Stimulated activated naive CD8-positive, alpha-beta T cell treated with anti-CD3 and anti-CD28 coated beads, Interleukin-15, amount 100 ng/mL, for 72 hours (primary cell): ENCODE measurements around the gene ZNF581.

ENCODE experiments used
- ATAC-seq: fragments of 150-1000 bp; cut with Tn5 transposase; 2 replicates; pipeline ENCODE4 v1.10.0; 2021; ENCODE audit warnings: mild to moderate bottlenecking, moderate library complexity
- DNase-seq, 2 donors: peaks; one replicate each; pipeline ENCODE4 v3.0.0; 2021 to 2022
- H3K27ac Mint-ChIP-seq, 2 donors: one replicate each; pipeline ENCODE4 v1.8.0; 2022; ENCODE audit warnings: mild to moderate bottlenecking in 2 of 2, mixed read lengths in 2 of 2, moderate library complexity in 2 of 2
- H3K27me3 Mint-ChIP-seq: one replicate; pipeline ENCODE4 v1.8.0; 2022; ENCODE audit warnings: mixed read lengths
- H3K4me1 Mint-ChIP-seq: one replicate; pipeline ENCODE4 v1.8.0; 2022; ENCODE audit warnings: mild to moderate bottlenecking, mixed read lengths
- H3K4me3 Mint-ChIP-seq, 2 donors: one replicate each; pipeline ENCODE4 v1.8.0; 2022; ENCODE audit warnings: mild to moderate bottlenecking in 2 of 2, mixed read lengths in 2 of 2, moderate library complexity in 1 of 2
- H3K9me3 Mint-ChIP-seq, 2 donors: one replicate each; pipeline ENCODE4 v1.8.0; 2022; ENCODE audit warnings: mixed read lengths in 2 of 2

Gene ZNF581

DNA sequence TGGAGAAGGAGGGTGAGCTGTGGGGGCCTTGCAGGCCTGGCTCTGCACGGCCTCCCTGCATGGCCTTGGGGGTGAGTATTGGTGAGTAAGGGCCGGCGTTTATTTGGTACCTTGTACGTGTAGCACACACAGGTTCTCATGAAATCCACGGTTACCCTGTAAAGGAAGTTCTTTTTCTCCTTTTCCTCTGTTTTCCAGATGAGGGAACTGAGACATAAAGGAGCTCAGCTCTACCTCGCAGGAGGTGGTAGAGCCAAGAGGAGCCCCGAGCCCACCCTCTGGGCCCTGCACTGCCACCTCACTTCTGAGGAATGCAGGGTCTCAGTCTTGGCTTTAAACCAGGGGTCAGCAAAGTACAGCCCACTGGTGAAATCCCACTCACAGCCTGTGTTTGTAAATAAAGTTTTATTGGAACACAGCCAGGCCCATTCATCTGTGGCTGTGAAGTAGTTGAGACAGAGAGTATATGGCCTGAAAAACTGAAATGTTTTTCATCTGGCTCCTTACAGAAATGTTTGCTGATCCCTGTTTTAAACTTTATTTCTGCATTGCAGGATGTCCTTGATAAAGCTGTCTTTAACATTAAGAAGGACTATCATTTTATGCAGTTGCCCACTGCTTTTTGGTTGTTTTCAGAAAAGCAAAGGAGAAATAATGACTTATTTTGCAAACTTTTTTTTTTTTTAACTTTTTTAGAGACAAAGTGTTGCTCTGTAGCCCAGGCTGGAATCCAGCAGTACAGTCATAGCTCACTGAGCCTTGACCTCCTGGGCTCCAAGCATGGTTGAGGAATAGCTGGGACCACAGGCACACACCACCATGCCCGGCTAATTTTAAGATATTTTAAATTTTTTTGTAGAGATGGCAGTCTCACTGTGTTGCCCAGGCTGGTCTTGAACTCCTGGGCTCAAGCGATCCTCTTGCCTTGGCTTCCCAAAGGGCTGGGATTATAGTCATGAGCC is 38.0 kb downstream of the ZNF581 start:
- H3K4me3 Mint-ChIP-seq: no peak overlapping the region
- H3K4me1 Mint-ChIP-seq: peaks cover 55% of the 10 kb centered on the region
- H3K27ac Mint-ChIP-seq: peak overlapping the region in 1 of 2 donors; percentile 34
- ATAC-seq (no peak), DNase-seq (no peak)
- H3K9me3 Mint-ChIP-seq: no peaks in the 10 kb centered on the region
- H3K27me3 Mint-ChIP-seq: no peaks in the 10 kb centered on the region

DNA sequence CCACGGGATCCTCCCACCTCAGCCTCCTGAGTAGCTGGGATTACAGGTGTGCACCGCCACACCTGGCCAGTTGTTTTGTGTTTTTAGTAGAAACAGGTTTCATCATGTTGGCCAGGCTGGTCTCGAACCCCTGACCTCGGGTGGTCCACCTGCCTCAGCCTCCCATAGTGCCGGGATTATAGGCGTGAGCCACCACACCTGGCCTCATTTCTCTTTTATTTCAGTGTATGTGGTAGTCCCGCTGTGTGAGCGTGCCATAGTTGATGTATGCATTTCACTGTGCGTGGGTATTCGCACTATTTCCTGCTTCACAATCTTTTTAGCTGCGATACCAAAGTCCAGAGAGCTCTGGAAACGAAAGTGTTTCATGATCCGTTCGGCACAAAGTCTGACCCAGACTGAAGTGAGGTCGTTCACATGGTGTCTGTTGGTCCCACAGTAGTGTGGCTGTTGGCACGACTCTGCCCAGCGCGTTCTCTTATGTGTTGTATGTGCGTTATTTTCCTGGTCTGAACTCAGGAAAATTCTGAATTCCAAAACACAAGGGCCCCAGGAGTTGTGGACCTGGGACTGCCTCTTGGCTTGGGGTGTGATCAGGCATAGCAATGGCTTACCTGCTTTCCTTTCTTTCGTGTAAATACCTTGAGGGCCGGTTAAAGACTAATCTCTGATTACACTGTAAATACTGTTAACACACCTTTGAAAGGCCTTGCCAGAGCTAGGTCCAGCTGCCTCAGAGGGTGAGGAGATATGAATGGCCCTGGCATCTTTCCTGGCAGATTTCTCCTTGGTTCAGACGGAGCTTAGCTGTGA is 40.2 kb downstream of the ZNF581 start:
- H3K9me3 Mint-ChIP-seq: no peaks in the 10 kb centered on the region
- H3K27ac Mint-ChIP-seq: no peak overlapping the region
- H3K27me3 Mint-ChIP-seq: no peaks in the 10 kb centered on the region
- no peak for ATAC-seq
- peaks cover 35% of the 10 kb centered on the region for H3K4me1 Mint-ChIP-seq
- no peak overlapping the region for H3K4me3 Mint-ChIP-seq
- DNase-seq: no peak

DNA sequence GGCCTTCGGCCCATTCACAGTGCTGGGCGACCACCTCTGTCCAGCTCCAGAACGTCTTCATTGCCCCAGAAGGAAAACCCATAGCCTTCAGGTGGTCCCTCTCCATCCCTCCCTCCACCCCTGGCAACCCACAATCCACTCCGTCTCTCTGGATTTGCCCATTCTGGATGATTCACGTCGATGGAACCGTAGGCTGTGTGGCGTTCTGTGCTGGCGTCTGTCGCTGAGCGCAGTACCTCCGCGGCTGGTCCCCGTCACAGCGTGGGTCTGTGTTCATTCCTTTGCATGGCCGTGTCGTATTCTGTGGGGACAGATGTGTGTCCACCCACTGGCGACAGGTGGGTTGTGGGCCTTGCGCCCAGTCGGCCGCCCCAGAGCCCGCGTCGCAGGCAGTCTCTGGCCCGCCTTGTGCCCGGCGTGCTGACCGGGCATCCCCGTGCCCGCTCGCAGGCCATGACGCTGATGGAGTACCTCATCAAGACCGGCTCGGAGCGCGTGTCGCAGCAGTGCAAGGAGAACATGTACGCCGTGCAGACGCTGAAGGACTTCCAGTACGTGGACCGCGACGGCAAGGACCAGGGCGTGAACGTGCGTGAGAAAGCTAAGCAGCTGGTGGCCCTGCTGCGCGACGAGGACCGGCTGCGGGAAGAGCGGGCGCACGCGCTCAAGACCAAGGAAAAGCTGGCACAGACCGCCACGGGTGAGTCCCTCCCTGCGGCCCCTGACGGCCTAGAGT is 41.7 kb downstream of the ZNF581 start:
- no peaks in the 10 kb centered on the region for H3K27me3 Mint-ChIP-seq
- no peaks in the 10 kb centered on the region for H3K9me3 Mint-ChIP-seq
- H3K4me3 Mint-ChIP-seq: no peak overlapping the region
- no peak overlapping the region for H3K27ac Mint-ChIP-seq
- no peak for ATAC-seq
- H3K4me1 Mint-ChIP-seq: peaks cover 21% of the 10 kb centered on the region
- no peak for DNase-seq

DNA sequence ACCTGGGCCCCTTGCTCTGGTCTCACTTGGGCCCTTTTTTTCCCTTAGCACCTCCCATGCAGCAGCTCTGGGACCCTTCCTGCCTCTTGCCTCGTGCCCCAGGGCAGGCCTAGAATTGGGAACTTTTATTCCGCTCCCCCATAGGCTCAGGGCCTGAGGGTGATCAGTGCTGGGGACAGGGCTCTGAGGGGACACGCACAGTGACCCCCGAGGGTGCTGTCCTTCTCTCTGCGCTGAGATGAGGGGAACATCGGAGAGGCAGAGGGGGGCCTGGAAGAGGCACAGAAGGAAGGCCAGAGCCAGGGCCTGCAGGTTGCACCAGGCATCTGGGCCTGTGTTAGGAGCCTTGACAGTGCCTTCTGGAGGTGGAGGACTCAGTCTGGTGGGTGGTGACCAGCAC is 42.3 kb downstream of the ZNF581 start:
- Mint-ChIP-seq H3K4me1 (peaks cover 14% of the 10 kb centered on the region), H3K9me3 (no peaks in the 10 kb centered on the region), H3K27ac (peak overlapping the region in 1 of 2 donors; percentile 28), H3K27me3 (no peaks in the 10 kb centered on the region), H3K4me3 (no peak overlapping the region)
- ATAC-seq (no peak), DNase-seq (no peak)

DNA sequence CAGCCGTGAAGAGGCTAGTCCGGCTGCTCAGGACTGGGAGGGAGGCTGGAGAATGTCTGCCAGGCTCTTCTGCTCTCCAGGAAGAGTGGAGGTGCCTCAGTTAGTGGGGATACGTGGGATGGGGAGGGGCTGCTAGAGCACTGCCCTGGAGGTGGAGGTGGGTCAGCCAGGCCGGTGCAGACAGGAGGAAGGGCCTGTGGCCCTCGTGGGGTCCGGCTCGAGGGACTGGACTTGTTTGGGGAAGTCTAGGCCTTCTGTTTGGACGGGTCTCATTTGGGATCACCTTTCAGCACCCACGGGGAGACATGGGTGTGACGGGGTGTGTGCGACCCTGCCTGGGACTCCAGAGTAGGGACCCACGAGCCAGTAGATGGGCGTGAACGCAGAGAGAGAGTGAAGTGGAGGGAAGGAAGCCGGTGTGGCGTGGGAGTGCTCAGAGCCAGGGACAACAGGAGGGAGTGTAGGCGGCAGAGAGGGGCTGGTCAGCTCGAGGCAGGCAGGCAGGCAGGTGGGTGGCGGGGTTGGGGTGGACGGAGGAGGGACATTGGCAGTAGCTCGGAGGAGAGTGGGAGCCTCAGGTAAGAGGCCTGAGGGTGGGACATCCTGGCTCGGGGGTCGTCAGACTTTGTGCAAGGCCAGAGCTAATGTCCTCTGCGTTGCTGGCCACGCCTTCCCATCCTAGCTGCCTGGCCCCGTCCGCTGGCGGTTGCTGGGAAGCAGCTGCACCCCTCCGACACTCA is 43.0 kb downstream of the ZNF581 start:
- peaks cover 12% of the 10 kb centered on the region for H3K4me1 Mint-ChIP-seq
- ATAC-seq (no peak), DNase-seq (no peak)
- H3K27me3 Mint-ChIP-seq: no peaks in the 10 kb centered on the region
- no peak overlapping the region for H3K4me3 Mint-ChIP-seq
- H3K9me3 Mint-ChIP-seq: no peaks in the 10 kb centered on the region
- H3K27ac Mint-ChIP-seq: peak overlapping the region; percentile 76 to 85

DNA sequence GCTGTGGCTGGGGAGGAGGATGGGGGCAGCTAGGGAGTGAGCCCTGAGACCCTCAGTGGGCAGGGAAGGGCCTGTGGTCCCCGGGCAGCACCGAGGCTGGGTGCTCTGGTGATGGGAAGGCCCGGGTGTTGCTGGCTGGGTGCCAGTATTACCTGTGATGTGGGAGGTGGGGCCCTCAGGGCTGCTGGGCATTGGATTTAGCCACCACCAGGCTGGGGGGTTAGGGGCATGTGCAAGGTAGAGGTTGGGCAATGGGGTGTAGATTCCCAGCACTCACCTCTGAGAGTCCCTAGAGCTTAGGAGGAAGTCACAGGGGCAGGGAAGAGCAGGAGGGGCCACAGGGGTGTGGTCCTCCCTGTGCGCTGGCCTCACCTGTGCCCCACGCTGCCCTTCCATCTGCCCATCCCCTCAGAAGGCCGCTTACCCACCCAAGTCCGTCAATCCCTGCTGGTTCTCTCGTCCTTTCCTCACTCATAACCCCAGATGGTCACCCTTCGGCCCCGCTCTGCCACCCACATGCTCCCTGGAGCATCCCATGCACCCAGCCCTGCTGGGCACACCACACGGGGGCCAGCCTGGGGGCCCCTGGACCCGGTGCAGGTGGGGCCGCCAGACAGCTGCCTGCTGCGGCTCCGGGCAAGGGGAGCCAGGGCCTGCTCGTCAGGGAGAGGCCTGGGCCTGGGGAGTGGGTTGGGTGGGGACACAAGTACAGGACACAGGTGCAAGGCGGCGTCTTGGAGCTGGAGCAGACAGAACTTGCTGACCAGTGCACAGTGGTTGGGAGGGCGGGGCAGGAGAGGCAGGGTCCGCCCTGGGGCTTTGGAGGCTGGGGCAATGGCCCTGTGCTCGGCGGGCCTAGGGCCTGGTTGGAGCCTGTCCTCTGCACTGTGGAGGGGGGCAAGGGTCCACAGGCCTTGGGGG is 44.1 kb downstream of the ZNF581 start:
- Mint-ChIP-seq H3K27me3 (no peaks in the 10 kb centered on the region), H3K4me3 (no peak overlapping the region), H3K27ac (peak overlapping the region in 1 of 2 donors; percentile 42), H3K9me3 (no peaks in the 10 kb centered on the region), H3K4me1 (peaks cover 12% of the 10 kb centered on the region)
- ATAC-seq: no peak
- no peak for DNase-seq

DNA sequence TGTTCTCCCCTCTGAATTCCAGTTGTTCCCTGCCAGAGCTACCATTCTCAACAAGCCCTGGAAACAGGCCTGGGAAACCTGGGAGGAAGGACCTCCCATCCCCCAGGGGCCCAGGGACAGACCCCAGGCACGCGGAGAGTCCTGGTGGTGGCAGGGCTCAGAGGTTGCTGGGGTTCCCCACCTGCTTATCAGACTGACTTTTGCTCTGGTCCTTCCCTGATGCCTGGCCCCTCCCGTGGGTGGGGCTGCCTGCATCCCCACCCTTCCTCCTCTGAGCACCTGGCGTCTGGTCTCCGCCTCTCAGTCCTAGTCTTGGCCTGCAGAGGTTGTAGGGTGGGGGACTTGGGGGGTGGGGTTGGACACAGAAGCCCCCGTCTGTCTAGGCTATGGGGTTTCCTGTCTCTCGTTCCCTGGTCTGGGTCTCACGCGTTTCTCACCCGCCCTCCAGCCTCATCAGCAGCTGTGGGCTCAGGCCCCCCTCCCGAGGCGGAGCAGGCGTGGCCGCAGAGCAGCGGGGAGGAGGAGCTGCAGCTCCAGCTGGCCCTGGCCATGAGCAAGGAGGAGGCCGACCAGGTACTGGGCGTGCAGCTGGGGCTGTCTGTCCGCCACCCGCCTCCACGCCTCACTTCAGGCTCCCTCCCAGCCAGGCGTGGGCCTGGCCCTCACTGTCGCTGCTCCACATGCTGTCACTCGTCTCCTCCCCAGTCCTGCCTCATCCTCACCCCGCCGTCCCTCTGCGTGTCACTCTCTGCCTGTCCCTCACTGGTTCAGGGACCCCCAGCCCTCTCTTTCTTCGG is 45.2 kb downstream of the ZNF581 start:
- Mint-ChIP-seq H3K4me1 (peaks cover 12% of the 10 kb centered on the region), H3K27me3 (no peaks in the 10 kb centered on the region), H3K4me3 (no peak overlapping the region), H3K27ac (peak overlapping the region in 1 of 2 donors; percentile 93), H3K9me3 (no peaks in the 10 kb centered on the region)
- ATAC-seq (no peak), DNase-seq (no peak)

DNA sequence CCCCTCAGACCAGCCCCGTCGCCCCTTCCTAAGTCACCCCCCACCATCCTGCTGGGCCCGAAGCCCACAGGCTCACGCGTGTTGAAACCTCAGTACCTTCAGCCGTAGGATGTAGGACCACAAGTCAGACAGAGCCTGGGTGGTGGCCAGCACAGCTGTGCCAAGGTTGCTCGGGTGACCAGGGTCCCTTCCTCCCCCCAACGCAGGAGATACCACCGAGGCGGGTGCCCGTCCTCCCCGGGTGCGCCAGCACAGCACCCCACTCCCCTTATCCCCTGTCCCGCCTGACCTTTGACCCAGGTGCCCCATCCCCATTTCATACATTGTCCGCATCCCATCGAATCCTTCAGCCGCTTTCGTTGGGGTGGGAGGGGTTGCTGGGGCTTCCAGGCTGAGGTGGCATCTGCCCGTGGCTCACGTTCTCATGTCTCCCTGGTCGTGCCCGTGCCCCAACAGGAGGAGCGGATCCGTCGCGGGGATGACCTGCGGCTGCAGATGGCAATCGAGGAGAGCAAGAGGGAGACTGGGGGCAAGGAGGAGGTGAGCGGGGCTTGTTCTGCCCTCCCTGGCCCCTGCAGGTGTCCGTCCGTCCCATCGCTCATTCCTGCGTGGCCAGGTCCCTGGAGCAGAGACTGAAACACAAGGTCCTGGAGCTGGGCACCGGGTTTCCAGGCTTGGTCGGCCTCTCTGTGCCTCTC is 46.1 kb downstream of the ZNF581 start:
- DNase-seq (no peak), ATAC-seq (no peak)

DNA sequence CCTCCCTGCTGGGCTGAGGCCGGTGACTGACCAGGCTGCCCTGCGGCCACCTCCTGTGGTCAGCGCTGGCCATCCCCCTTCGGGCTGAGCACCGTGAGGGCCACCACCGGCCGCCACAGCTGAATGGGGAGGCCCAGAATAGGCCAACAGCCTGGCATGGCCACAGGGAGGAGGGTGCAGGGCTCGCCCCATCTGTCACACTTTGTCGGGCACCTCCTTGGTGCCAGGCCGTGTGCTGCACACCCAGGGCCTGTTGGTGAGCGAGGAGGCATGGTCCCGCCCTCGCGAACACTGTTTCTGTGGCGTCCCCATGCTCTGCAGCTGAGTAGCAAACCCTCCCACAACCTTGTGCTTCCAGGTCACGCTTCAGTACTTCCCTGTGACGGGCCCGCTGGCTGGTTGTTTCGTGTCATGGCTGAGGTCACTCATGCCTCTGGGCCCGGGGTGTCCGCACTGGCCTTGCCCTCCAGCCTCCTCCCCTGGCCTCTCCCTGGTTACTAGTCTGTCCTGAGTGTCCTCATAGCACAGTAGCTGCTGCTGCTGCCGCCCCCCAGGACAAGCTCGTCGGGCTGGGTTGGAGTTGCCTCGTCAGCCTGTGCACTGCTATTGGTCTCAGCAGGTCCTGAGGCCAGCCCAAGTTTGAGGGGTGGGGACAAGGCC is 46.8 kb downstream of the ZNF581 start:
- H3K4me3 Mint-ChIP-seq: no peak overlapping the region
- no peak for ATAC-seq

More for the DNA sequence above, 46.1 kb downstream of the ZNF581 start:
- Mint-ChIP-seq H3K27me3 (no peaks in the 10 kb centered on the region), H3K9me3 (no peaks in the 10 kb centered on the region), H3K4me1 (peaks cover 12% of the 10 kb centered on the region), H3K27ac (peak overlapping the region in 1 of 2 donors; percentile 33), H3K4me3 (no peak overlapping the region)

DNA sequence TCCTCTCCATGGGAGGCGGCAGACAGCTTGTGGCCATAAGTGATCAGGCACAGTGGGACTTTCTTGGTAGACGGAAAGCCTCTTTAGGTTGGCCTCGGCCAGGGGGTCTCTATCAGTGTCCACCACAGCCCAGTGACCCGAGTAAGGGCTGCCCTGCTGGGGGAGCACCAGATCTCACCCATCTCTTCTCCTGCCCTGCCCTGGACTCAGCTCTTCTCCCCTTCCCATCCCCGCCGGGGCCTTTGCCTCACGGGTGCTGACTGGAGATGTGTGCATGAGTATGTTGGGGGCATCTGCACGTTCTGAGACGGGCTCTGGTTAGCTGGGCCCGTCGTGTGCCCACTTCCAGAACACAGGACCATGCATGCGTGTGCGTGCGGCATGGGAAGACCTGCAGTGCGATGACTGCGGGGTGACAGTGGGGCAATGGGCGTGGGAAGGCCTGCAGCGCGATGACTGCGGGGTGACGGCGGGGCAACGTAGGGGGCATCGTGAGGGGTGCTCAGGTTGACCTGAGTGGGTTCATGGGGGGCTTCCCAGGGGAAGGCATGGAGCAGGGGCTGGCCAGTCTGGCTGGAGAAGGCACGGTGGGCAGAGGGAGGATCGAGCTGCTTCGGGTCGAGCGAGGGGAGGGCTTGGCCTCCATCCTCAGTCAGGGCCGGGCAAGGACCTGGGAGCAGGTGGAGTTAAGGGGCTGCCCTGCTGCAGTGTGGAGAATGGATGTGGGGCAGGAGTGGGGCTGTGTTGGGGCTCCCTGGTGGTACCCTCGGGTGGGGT is 47.5 kb downstream of the ZNF581 start:
- Mint-ChIP-seq H3K9me3 (no peaks in the 10 kb centered on the region), H3K4me3 (no peak overlapping the region), H3K27ac (peak overlapping the region in 1 of 2 donors; percentile 38), H3K27me3 (no peaks in the 10 kb centered on the region), H3K4me1 (peaks cover 6% of the 10 kb centered on the region)
- DNase-seq (no peak), ATAC-seq (no peak)

More for the DNA sequence above, 46.8 kb downstream of the ZNF581 start:
- no peaks in the 10 kb centered on the region for H3K27me3 Mint-ChIP-seq
- no peaks in the 10 kb centered on the region for H3K9me3 Mint-ChIP-seq
- H3K4me1 Mint-ChIP-seq: peaks cover 12% of the 10 kb centered on the region
- no peak for DNase-seq
- H3K27ac Mint-ChIP-seq: no peak overlapping the region

DNA sequence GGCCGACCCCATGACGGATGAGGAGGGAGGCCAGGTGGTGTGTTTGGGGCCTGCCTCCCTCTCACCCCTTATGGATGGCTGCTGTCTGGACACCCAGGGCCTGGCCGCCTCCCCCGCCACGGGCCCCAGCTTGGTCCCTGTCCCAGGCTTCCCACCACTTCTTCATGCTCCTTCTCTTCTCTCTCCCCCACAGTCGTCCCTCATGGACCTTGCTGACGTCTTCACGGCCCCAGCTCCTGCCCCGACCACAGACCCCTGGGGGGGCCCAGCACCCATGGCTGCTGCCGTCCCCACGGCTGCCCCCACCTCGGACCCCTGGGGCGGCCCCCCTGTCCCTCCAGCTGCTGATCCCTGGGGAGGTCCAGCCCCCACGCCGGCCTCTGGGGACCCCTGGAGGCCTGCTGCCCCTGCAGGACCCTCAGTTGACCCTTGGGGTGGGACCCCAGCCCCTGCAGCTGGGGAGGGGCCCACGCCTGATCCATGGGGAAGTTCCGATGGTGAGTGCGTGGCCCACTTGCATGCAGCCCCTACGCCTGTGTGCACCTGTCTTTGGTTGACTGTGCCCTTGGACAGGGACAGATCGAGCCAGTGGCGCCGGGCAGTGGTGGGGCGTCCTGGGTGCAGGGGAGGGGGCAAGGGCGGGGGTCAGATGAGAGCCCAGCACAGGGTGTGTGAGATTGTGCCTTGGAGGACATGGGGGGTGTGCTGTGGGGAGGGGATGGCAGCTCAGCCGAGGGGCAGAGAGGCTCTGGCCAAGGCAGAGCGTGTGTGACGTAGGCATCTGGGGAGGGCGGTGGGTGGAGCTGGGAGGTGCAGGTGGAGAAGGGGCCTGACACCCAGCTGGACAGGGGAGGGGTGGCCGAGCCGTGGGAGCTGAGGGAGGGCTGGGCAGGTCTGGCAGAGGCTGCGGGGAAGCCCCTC is 48.4 kb downstream of the ZNF581 start:
- no peak overlapping the region for H3K27ac Mint-ChIP-seq
- H3K9me3 Mint-ChIP-seq: no peaks in the 10 kb centered on the region
- no peaks in the 10 kb centered on the region for H3K4me1 Mint-ChIP-seq
- H3K4me3 Mint-ChIP-seq: no peak overlapping the region
- peak; percentile 30 for ATAC-seq
- no peaks in the 10 kb centered on the region for H3K27me3 Mint-ChIP-seq
- no peak for DNase-seq
